DMS 273 (cell line): ENCODE results near the gene PRMT1.
"Not testable (repeated sequence)": the region's sequence is repeated elsewhere in the genome, so short reads cannot be mapped to it uniquely, and the experiment has no call there.

ENCODE experiments used
- DNase-seq: peaks from one replicate; lab custom pipeline; 2025; ENCODE audit not compliant: unreplicated experiment; lab: John Stamatoyannopoulos, UW

Gene PRMT1

DNA sequence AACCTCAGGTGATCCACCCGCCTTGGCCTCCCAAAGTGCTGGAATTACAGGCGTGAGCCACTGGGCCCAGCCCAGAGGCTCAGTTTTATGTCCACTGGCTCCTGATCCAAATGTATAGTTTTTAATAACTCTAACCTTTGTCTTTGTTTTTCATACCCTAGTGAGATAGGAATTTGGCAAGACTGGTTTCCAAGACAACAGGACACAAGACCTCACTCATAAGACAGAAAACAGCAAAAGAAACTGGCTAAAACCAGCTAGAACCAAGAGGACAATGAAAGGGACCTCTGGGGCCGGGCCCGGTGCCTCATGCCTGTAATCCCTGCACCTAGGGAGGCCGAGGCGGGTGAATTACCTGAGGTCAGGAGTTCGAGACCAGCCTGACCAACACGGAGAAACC is 41.4 kb downstream of the PRMT1 start:
- DNase-seq, result no peak

DNA sequence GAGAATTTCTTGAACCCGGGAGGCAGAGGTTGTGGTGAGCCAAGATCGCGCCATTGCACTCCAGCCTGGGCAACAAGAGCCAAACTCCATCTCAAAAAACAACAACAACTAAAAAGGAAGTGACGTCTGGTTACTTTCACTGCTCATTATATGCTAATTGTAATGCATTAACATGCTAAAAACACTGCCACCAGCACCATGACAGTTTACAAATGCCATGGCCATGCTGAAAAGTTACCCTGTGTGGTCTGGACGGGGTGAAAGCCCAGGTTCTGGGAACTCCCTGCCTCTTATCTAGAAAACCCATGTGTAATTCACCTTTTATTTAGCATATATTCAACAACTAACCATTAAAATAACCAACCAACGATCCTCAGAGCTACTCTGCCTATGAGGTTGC is 41.9 kb downstream of the PRMT1 start:
- DNase-seq, result no peak

DNA sequence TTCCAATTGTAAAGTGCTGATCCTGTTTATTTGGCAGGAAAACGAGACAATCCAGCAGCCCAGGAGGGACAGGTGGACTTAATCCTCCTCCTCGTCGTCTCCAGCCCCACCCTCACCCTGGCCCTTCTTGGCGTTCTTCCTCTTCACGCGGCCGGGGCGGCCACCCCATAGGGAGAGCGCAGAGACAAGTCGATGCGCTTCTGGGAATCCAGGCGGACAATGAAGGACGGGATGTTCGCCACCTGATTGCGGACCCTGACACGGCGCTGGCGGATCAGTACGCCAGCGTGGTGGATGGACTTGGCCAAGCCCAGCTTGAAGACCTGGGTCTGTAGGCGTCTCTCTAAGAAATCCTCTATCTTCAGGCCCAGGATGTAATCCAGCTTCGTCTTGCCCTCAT is 42.3 kb downstream of the PRMT1 start:
- DNase-seq, result not testable (repeated sequence)

DNA sequence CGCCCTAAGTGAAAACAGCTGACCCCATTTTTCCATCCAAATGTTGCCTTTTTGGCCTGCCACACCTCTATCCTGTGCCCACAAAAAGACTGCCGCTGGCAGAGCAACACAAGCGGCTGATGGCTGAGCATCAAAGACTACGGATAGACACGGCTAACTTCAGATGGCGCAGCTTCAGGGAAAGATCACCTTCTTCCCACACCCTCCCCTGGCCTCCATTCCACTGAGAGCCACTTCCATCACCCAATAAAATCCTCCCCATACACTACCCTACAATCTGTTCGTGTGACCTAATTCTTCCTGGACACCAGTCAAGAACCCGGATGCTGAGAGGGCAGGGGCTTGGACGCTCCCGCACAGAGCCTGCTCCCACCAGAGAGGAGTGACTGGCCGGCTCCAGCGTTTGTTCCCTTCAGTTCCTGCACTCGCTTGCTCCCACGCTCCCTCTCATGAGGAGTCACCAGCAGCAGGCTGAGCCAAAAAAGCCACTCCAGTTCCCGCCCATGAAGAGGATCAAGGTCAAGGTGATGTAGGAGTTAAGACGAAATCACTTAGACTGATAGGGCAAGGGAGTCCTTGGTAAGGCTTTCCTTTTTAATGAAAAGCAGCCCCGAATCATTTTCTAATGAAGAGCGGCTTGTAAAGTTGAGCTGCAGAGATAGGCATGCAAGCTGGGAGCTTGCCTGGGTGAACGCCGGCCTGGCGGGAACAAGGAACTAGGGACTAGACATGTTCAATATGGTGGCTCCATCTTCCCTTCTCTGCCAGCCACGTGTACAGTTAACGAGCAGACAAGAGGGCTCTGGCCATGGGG is 50.4 kb downstream of the PRMT1 start:
- no peak for DNase-seq

DNA sequence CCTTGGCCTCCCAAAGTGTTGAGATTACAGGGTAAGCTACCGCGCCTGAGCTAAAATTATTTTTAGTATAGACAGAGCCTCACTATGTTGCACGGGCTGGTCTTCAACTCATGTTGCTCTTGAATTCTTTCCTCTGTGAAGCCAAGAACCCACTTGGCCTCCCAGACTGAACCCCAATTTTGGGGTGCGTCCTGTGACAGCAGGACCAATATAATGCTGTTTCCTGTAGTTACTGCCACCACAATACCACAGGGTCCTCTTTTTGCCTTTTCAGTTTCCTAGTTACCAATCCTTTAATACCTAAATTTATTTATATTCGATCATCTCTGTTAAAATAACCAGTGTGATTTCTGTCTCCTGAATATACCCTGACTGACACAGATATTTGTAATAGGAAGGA is 53.1 kb downstream of the PRMT1 start:
- DNase-seq, result no peak
